ENCODE results near the gene HAUS8. TPM values are rescaled to one million over a fixed set of nuclear protein-coding genes. Genes with fewer than 3 reads are reported as not detected.
"Not testable (repeated sequence)": the region's sequence is repeated elsewhere in the genome, so short reads cannot be mapped to it uniquely, and the experiment has no call there.

Gene HAUS8
- total and polyA plus RNA-seq, 2 experiments from 2014 or later = 11.5 to 14.2 TPM

- no peaks in the 10 kb centered on the region for H3K36me3 ChIP-seq
- no peaks in the 10 kb centered on the region for H3K9me3 ChIP-seq (ENCODE audit: low read depth)
- no peaks in the 10 kb centered on the region for H3K27me3 ChIP-seq
- H3K27ac ChIP-seq = no peak overlapping the region
- no peak overlapping the region for H3K4me3 ChIP-seq
- no peak for DNase-seq (ENCODE audit: low read depth in 1 of 2, low spot score in 1 of 2)
- H3K4me1 ChIP-seq (ENCODE audit: low read depth) = peaks cover 8% of the 10 kb centered on the region
- no peak for TF ChIP-seq CTCF (IDR thresholded peaks at IDR 0.05; ENCODE audit: low read depth, low read length)
These were observed 26.7 kb upstream of the HAUS8 start for GRCh38 chr19:17101686-17102628.

DNA sequence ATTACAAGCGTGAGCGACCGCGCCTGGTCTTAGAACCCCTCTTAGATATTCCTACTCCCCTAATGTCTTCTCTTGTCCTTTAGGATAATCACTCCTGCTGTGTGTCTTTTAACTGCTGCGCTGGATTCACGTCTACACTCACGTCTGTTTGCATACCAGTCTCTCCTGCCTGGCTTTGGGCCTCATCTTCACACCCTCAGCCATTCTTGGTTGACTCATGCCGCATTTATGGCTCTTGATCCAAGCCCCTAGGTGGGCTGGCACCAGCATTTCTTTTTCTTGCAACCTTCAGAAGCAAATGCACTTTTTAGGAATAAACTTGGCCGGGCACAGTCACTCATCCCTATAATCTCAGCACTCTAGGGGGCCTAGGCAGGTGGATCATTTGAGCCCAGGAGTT is 23.1 kb upstream of the HAUS8 start:
- H3K27ac ChIP-seq = peak overlapping the region; percentile 77
- H3K27me3 ChIP-seq = no peaks in the 10 kb centered on the region
- TF ChIP-seq CTCF (IDR thresholded peaks at IDR 0.05; ENCODE audit: low read depth, low read length) = no peak
- no peaks in the 10 kb centered on the region for H3K36me3 ChIP-seq
- no peak overlapping the region for H3K4me3 ChIP-seq
- H3K9me3 ChIP-seq (ENCODE audit: low read depth) = no peaks in the 10 kb centered on the region
- H3K4me1 ChIP-seq (ENCODE audit: low read depth) = peaks cover 11% of the 10 kb centered on the region
- no peak for DNase-seq (ENCODE audit: low read depth in 1 of 2, low spot score in 1 of 2)

- TF ChIP-seq CTCF (IDR thresholded peaks at IDR 0.05; ENCODE audit: low read depth, low read length) = no peak
These were observed 22.4 kb upstream of the HAUS8 start for GRCh38 chr19:17097593-17098126.

GRCh38 chr19:17095141-17095919 is 20.1 kb upstream of the HAUS8 start:
- no peaks in the 10 kb centered on the region for H3K36me3 ChIP-seq

More at GRCh38 chr19:17097593-17098126, 22.4 kb upstream of the HAUS8 start:
- Histone ChIP-seq H3K27me3 (no peaks in the 10 kb centered on the region), H3K4me3 (no peak overlapping the region), H3K36me3 (no peaks in the 10 kb centered on the region), H3K4me1 (ENCODE audit: low read depth) (peaks cover 11% of the 10 kb centered on the region), H3K9me3 (ENCODE audit: low read depth) (no peaks in the 10 kb centered on the region), H3K27ac (peak overlapping the region; percentile 77)
- DNase-seq (ENCODE audit: low read depth in 1 of 2, low spot score in 1 of 2) = peak; percentile 68 to 72

DNA sequence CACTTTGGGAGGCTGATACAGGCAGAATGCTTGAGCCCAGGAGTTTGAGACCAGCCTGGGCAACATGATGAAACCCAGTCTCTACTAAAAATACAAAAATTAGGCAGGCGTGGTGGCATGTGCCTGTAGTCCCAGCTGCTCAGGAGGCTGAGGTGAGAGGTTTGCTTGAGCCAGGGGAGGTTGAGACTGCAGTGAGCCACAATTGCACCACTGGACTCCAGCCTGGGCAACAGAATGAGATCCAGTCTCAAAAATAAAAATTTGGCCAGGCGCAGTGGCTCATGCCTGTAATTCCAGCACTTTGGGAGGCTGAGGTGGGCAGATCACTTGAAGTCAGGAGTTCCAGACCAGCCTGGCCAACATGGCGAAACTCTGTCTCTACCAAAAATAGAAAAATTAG is 19.4 kb upstream of the HAUS8 start:
- not testable (repeated sequence) for H3K9me3 ChIP-seq (ENCODE audit: low read depth); H3K36me3 ChIP-seq; H3K27ac ChIP-seq; H3K27me3 ChIP-seq; H3K4me3 ChIP-seq
- peak in 1 of 2 donors; percentile 27 for DNase-seq (ENCODE audit: low read depth in 1 of 2, low spot score in 1 of 2)
- peaks cover 11% of the 10 kb centered on the region for H3K4me1 ChIP-seq (ENCODE audit: low read depth)

More at GRCh38 chr19:17095141-17095919, 20.1 kb upstream of the HAUS8 start:
- Histone ChIP-seq H3K4me1 (ENCODE audit: low read depth) (peaks cover 11% of the 10 kb centered on the region), H3K4me3 (no peak overlapping the region), H3K27ac (no peak overlapping the region), H3K9me3 (ENCODE audit: low read depth) (no peaks in the 10 kb centered on the region), H3K27me3 (no peaks in the 10 kb centered on the region)
- TF ChIP-seq CTCF (IDR thresholded peaks at IDR 0.05; ENCODE audit: low read depth, low read length) = no peak
- peak in 1 of 2 donors; percentile 98 for DNase-seq (ENCODE audit: low read depth in 1 of 2, low spot score in 1 of 2)
